Measurements from ENCODE around the gene PHACTR1.

Gene PHACTR1

DNA sequence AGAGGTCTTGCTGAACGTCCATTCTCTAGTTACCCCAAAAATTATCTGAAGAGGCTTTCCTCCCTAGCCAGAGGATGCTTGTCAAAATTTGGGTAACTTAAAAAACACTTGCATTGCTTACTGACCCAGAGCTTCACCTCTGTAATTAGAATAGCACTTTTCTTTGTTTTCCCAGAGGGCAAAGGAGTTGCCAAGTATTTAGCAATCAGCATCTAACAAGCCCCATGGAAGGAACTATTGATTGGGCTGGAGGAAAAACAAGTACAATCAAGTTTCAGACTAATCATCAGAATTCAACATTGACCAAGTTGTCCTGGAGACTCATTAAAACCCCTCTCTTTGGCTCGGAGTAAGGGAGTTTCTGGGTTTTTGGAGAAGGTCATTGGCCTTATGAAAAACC is 385.4 kb downstream of the PHACTR1 start:
- no peak overlapping the region for H3K4me3 ChIP-seq (ENCODE audit: low read depth, low read length)
- in situ Hi-C loops (cut with HindIII; ENCODE audit: low sequenced_read_pairs) = no loop called here
- no peak for DNase-seq (ENCODE audit: low read depth)
- TF ChIP-seq, protein P1, sequence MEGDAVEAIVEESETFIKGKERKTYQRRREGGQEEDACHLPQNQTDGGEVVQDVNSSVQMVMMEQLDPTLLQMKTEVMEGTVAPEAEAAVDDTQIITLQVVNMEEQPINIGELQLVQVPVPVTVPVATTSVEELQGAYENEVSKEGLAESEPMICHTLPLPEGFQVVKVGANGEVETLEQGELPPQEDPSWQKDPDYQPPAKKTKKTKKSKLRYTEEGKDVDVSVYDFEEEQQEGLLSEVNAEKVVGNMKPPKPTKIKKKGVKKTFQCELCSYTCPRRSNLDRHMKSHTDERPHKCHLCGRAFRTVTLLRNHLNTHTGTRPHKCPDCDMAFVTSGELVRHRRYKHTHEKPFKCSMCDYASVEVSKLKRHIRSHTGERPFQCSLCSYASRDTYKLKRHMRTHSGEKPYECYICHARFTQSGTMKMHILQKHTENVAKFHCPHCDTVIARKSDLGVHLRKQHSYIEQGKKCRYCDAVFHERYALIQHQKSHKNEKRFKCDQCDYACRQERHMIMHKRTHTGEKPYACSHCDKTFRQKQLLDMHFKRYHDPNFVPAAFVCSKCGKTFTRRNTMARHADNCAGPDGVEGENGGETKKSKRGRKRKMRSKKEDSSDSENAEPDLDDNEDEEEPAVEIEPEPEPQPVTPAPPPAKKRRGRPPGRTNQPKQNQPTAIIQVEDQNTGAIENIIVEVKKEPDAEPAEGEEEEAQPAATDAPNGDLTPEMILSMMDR (IDR thresholded peaks at IDR 0.05; ENCODE audit: low read depth, low read length, missing control alignments) = no peak

DNA sequence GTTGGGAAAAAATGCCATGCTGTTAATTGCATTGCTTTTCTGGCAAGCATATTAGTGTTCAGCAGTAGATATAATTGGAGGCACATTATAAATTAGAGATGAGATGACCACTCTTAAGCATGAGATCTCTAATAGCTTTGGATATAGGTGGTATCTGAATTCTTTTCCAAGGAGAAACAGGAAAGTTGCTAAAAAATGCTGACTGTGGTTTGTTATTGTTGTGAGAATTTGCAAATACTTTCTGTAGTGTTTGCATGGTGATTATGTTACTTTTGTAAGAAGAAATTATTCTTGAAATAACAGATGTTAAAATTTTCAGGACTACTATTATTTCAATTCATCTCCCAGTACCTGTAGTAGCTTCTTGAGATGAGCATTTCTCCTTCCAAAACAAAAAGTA is 386.6 kb downstream of the PHACTR1 start:
- no peak overlapping the region for H3K4me3 ChIP-seq (ENCODE audit: low read depth, low read length)
- TF ChIP-seq, protein P1 (IDR thresholded peaks at IDR 0.05; ENCODE audit: low read depth, low read length, missing control alignments) = no peak
- no peak for DNase-seq (ENCODE audit: low read depth)
- in situ Hi-C loops (cut with HindIII; ENCODE audit: low sequenced_read_pairs) = no loop called here

DNA sequence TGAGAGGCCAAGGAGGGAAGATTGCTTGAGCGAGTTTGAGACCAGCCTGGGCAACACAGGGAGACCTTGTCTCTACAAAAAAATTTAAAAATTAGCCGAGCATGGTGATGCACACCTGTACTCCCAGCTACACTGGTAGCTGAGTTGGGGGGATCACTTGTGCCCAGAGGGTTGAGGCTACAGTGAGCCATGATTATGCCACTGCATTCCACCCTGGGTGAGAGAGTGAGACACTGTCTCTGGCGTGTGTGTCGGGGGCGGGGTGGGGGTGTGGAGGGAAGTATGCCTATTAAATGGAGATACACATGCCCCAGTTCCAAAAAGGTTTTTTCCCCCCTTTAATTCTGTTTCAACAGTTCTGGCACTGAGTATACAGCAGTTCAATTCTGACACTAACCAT is 388.6 kb downstream of the PHACTR1 start:
- H3K4me3 ChIP-seq (ENCODE audit: low read depth, low read length) = no peak overlapping the region
- DNase-seq (ENCODE audit: low read depth) = no peak
- TF ChIP-seq, protein P1 (IDR thresholded peaks at IDR 0.05; ENCODE audit: low read depth, low read length, missing control alignments) = no peak
- in situ Hi-C loops (cut with HindIII; ENCODE audit: low sequenced_read_pairs) = no loop called here

DNA sequence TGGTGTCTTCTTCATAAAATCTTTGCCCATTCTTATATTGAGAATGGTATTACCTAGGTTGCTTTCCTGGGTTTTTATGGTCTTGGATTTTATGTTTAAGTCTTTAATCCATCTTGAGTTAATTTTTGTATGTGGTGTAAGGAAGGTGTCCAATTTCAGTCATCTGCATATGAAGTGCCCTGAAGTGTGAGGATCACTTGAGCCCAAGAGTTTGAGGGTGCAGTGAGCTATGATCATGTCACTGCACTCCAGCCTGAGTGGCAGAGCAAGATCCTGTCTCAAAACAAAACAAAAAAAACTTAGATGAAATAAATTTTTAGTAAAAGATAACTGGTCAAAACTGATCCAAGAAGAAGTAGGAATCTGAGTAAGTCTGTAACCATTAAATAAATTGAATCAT is 396.4 kb downstream of the PHACTR1 start:
- in situ Hi-C loops (cut with HindIII; ENCODE audit: low sequenced_read_pairs) = no loop called here
- TF ChIP-seq, protein P1 (IDR thresholded peaks at IDR 0.05; ENCODE audit: low read depth, low read length, missing control alignments) = no peak
- DNase-seq (ENCODE audit: low read depth) = no peak
- H3K4me3 ChIP-seq (ENCODE audit: low read depth, low read length) = no peak overlapping the region

DNA sequence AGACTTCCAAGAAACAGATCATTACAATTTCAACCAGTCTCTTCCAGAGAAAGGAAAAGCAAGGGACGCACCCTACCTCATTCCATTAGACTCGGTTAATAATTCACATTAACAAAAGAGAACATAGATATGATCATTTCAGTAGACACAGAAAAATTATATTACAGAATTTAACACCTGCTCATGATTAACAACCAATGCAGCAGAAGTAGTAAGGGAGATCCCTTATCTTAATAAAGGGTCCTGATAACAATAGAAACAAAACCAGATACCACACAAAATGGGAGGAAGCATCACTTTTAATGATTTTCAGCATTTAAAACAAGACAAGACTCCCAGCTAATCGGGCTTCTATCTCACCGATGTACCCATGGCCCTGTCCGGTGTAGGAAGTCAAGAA is 396.8 kb downstream of the PHACTR1 start:
- in situ Hi-C loops (cut with HindIII; ENCODE audit: low sequenced_read_pairs) = no loop called here

DNA sequence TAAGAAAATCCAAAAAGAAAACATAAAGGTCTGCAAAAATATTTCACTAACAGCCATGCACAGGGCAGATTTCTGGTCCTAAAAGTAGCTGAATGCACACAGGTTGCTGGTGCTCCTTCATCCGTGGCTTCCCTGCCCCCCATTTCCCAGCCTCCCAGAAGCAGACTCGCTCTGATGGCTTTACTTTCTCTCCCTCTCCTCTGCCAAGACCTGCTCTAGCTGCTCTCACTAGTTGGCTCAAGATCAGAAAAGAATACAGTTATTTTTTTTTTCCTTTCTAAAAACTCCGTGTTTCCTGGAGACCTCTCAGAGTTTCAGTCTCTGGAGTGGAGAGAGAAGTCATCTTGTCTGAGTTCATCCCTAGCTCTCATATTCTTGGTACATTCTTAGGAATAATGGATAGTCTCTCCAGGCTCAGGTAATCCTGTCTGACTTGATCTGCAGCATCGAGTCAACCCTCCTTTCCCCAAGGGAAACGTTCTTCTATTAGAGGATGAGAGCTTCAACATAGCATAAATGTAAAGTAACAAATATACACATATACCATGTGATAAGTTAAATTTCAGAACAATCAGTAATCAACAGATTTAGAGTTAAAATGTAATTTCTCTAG is 397.5 kb downstream of the PHACTR1 start:
- in situ Hi-C loops (cut with HindIII; ENCODE audit: low sequenced_read_pairs) = no loop called here
- no peak overlapping the region for H3K4me3 ChIP-seq (ENCODE audit: low read depth, low read length)
- no peak for DNase-seq (ENCODE audit: low read depth)
- TF ChIP-seq, protein P1 (IDR thresholded peaks at IDR 0.05; ENCODE audit: low read depth, low read length, missing control alignments) = no peak

More for the DNA sequence above, 396.8 kb downstream of the PHACTR1 start:
- DNase-seq (ENCODE audit: low read depth) = no peak
- TF ChIP-seq, protein P1 (IDR thresholded peaks at IDR 0.05; ENCODE audit: low read depth, low read length, missing control alignments) = no peak
- H3K4me3 ChIP-seq (ENCODE audit: low read depth, low read length) = no peak overlapping the region
